ENCODE results near the gene VRK3. TPM values are rescaled to one million over a fixed set of nuclear protein-coding genes. Genes with fewer than 3 reads are reported as not detected.

The VRK3 gene
- total RNA-seq, 1 donor from 2014 or later, result 70.0 TPM

DNA sequence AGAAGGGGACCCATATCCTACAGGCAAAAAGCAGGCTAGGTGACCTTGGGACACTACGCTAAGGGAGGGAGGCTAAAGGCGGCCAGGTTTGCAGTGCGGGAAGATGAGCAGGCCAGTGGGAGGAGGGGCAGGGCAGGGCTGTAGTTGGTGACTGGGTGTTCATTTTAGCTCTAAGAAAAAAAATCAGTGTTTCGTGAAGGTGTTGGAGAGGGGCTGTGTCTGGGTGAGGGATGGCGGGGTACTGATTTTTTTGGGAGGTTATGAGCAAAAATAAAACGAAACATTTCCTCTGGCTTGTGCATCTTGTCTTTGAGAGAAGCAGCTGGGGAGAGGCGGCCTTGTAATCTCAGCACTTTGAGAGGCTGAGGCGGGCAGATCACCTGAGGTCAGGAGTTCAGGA is 91.5 kb downstream of the VRK3 start:
- H3K4me1 Mint-ChIP-seq, result peaks cover 37% of the 10 kb centered on the region
- no peak overlapping the region for H3K27ac Mint-ChIP-seq
- H3K9me3 Mint-ChIP-seq, result peaks cover 4% of the 10 kb centered on the region
- intact Hi-C loops (cut with micrococcal nuclease), result loop anchor here (5.0 kb wide), 1 partner anchor 121 kb away; the partner anchor contains the start of gene FUZ
- H3K4me3 Mint-ChIP-seq, result peak overlapping the region; percentile 8
- no peak for DNase-seq
- peaks cover 42% of the 10 kb centered on the region for H3K36me3 Mint-ChIP-seq (ENCODE audit: low read depth)
- H3K27me3 Mint-ChIP-seq, result peaks cover 10% of the 10 kb centered on the region

DNA sequence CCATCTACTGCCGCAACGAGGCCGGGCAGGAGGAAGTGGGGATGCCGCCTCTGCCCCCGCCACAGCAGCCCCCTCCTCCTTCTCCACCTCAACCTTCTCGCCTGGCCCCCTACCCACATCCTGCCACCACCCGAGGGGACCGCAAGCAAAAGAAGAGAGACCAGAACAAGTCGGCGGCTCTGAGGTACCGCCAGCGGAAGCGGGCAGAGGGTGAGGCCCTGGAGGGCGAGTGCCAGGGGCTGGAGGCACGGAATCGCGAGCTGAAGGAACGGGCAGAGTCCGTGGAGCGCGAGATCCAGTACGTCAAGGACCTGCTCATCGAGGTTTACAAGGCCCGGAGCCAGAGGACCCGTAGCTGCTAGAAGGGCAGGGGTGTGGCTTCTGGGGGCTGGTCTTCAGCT is 92.4 kb downstream of the VRK3 start:
- Mint-ChIP-seq H3K4me3 (peak overlapping the region; percentile 56), H3K36me3 (ENCODE audit: low read depth) (peaks cover 48% of the 10 kb centered on the region), H3K4me1 (peaks cover 41% of the 10 kb centered on the region), H3K27me3 (peaks cover 10% of the 10 kb centered on the region), H3K9me3 (peaks cover 4% of the 10 kb centered on the region), H3K27ac (peak overlapping the region; percentile 74)
- intact Hi-C loops (cut with micrococcal nuclease), result loop anchor here (5.0 kb wide), 1 partner anchor 120 kb away; the partner anchor contains the start of gene FUZ
- peak; percentile 80 for DNase-seq

DNA sequence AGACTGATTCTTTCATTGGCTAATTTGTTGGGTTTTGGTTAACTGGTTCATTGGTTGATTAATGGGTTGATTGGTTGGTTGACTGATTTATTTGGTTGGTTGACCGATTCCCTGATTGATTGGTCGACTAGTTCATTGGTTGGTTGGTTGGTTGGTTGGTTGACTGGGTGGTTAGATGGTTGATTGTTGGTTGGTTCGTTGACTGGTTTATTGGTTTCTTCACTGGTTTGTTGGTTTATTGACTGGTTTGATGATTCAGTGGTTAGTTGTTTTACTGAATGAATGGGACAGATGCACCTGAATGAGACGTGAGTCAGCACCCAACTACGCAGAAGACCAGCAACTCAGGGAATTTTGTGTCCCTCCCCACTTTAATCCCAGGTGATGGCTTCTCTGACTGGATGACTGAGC is 93.1 kb downstream of the VRK3 start:
- H3K27ac Mint-ChIP-seq, result no peak overlapping the region
- peaks cover 10% of the 10 kb centered on the region for H3K27me3 Mint-ChIP-seq
- H3K4me1 Mint-ChIP-seq, result peaks cover 46% of the 10 kb centered on the region
- peaks cover 4% of the 10 kb centered on the region for H3K9me3 Mint-ChIP-seq
- H3K4me3 Mint-ChIP-seq, result peak overlapping the region; percentile 42
- no peak for DNase-seq
- H3K36me3 Mint-ChIP-seq (ENCODE audit: low read depth), result peaks cover 55% of the 10 kb centered on the region
- intact Hi-C loops (cut with micrococcal nuclease), result loop anchor here (5.0 kb wide), 1 partner anchor 120 kb away; the partner anchor contains the start of gene FUZ

DNA sequence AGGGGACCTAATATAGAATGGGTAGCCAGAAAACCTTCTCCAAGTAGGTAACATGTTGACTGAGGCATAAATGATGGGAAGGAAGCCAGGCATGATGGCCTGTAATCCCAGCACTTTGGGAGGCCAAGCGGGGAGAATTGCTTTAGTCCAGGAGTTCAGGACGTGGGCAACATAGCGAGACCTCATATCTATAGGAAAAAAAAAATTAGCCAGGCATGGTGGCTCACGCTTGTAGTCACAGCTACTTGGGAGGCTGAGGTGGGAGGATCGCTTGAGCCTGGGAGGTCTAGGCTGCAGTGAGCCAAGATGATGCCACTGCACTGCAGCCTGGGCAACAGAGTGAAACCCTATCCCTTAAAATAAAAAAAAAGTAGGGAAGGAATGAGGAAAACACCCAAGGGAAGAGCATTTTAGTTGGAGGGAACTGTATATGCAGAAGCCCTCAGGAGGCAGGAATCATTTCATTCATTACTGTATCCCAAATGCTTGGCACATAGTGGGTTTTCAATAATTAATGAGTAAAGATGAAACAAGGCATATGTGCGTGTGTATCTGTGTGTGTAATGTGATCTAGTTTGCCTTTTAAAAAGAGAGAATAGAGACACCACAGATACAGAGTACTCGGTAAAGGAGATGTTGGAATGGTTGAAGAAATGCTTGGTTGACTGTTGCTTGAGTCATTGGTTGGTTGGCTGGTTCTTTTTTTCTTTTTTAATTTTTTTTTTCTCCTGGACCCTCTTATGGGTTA is 93.7 kb downstream of the VRK3 start:
- Mint-ChIP-seq H3K4me3 (peak overlapping the region; percentile 97), H3K9me3 (peaks cover 4% of the 10 kb centered on the region), H3K36me3 (ENCODE audit: low read depth) (peaks cover 58% of the 10 kb centered on the region), H3K27me3 (peaks cover 7% of the 10 kb centered on the region), H3K27ac (peak overlapping the region; percentile 8), H3K4me1 (peaks cover 48% of the 10 kb centered on the region)
- intact Hi-C loops (cut with micrococcal nuclease), result loop anchor here (5.0 kb wide), 1 partner anchor 119 kb away; the partner anchor contains the start of gene FUZ
- no peak for DNase-seq

DNA sequence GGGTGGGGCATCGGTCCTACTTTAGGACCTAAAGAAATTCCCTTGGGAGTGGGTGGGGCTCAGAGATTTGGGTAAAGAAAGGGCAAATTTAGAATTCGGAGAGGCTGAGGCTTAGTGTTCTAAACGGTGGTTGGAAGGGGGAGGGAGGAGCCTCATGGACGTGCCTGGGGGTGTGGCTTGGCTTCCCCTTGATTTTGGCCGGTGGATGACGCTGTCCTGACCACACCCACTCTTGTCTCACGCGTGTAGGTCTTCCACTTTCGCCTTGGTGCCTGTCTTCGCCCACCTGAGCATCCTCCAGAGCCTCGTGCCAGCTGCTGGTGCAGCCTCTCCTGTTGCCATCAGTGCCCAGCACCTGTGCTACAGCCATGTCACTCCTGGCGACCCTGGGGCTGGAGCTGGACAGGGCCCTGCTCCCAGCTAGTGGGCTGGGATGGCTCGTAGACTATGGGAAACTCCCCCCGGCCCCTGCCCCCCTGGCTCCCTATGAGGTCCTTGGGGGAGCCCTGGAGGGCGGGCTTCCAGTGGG is 94.6 kb downstream of the VRK3 start:
- Mint-ChIP-seq H3K4me1 (peaks cover 51% of the 10 kb centered on the region), H3K27me3 (peaks cover 3% of the 10 kb centered on the region), H3K36me3 (ENCODE audit: low read depth) (peaks cover 63% of the 10 kb centered on the region), H3K27ac (peak overlapping the region; percentile 25), H3K9me3 (peaks cover 4% of the 10 kb centered on the region), H3K4me3 (peak overlapping the region; percentile 97)
- intact Hi-C loops (cut with micrococcal nuclease), result loop anchor here (5.0 kb wide), 1 partner anchor 118 kb away; the partner anchor contains the start of gene FUZ
- DNase-seq, result peak; percentile 69

DNA sequence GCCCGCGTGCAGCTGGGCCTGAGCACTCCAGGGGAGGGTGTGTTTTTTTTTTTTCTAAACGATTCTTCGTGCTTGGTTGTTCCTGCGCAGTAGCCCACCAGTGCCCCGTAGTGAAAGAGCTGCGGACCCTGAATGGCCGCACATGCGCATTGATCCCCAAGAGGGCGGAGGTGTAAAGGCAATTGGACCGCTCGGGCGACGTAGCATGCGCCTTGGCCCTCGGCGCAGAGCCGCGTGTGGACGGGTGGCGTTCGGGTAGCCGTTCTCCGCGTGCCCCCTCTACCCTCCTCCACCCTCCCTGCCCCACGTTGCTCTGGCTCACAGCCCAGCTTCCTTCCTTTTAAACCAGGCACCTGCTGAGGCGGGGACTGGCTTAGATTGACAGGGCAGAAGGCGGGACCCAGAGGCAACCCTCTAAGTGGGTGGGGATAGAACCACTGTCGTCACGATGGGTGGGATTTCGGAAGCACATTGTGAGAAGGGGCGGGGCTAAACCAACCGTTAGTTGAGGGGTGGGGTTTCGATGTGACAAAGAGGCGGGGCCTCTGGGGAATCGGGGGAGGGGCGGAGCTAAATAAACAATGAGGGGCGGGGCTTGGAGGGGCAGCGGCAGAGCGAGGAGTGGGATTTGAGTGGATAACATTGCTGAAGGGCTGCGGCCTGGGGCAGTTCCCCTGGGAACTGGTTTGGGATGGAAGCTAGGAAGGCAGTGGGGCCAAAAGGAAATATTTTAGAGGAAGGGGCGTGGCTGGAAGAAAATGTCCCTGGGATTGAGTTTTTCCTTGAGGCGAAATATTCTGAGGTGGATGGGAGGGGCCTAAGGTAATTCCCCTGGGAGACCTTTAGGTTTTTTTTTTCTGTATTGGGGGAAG is 95.3 kb downstream of the VRK3 start:
- Mint-ChIP-seq H3K36me3 (ENCODE audit: low read depth) (peaks cover 69% of the 10 kb centered on the region), H3K27ac (peak overlapping the region; percentile 100), H3K4me3 (peak overlapping the region; percentile 97), H3K27me3 (peaks cover 3% of the 10 kb centered on the region), H3K9me3 (peaks cover 4% of the 10 kb centered on the region), H3K4me1 (peaks cover 54% of the 10 kb centered on the region)
- peak; percentile 98 for DNase-seq
- intact Hi-C loops (cut with micrococcal nuclease), result loop anchor here (1.0 to 5.0 kb wide), 6 partner anchors 19 to 338 kb away; partner anchors contain the start of genes AKT1S1, FUZ, PRMT1 and PRR12

DNA sequence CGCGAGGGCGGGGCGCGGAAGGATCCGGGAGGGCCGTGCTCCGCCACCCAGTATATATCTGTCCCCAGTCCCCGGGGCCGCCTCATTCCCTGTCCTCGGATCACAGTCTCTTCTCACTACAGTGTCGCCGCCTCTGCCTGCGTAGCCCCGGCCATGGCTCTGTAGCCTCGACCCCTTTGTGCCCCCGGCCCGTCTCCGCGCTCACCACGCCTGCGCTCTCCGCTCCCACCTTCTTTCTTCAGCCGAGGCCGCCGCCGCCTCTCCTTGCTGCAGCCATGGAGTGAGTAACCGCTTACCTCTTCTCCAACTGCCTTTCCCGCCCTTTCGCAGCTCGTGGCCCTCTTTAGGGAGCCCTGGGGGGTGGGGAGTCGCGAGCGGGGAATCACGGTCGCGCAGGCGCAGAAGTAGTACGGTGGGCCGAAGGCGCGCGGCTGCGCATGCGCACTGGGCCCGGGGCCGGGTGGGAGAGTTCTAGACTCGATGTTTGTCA is 96.0 kb downstream of the VRK3 start, which contains the start of the genes ATF5 and NUP62:
Gene ATF5, plus strand, starts transcription at position 85 of the 490 bp plus-strand sequence. CDS start 1,646 bp downstream, outside the sequence.
Gene NUP62, minus strand, starts transcription at position 384 of the 490 bp plus-strand sequence. CDS start 19,697 bp downstream, outside the sequence.
- H3K27me3 Mint-ChIP-seq, result peaks cover 3% of the 10 kb centered on the region
- intact Hi-C loops (cut with micrococcal nuclease), result loop anchor here (1.0 to 5.0 kb wide), 5 partner anchors 18 to 337 kb away; partner anchors contain the start of genes AKT1S1, PRMT1, PRR12 and TBC1D17
- peak; percentile 98 for DNase-seq
- H3K4me1 Mint-ChIP-seq, result peaks cover 56% of the 10 kb centered on the region
- peaks cover 4% of the 10 kb centered on the region for H3K9me3 Mint-ChIP-seq
- H3K4me3 Mint-ChIP-seq, result peak within 1 kb of the TSS; percentile 97
- peak within 1 kb of the TSS; percentile 100 for H3K27ac Mint-ChIP-seq
- peaks cover 73% of the 10 kb centered on the region for H3K36me3 Mint-ChIP-seq (ENCODE audit: low read depth)

DNA sequence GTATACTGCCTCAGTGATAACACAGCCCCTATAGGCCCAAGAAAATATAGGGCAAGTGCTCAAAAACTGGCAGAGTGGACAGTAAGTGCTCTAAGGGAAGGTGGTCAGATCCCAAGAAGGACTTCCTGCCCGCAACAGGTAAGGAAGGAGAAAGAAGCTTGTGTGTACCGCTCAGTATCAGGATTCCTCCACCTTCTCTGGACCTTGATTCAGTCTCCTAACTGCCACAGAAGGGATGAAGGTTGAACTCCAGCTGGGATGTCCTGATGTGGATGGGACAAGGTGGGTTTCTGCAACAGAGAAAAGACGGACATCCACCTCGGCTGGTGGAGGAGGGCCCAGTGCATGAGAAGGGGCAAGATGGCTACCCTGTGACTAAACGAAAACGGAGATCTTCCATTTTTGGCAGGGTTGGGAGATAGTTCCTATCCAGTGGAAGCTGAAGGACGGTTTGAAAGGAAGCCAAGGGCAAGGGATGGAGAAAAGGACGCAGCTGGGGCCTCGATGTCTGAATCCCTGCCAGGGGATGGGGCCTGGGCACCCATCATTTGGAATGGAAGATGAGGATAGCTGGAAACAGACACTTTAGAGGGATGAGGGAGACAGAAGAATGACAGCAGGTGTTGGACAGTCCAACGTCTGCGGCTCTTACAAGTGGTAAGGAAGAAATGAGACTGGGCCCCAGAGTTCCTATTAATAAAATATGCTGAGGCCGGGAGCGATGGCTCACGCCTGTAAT is 97.5 kb downstream of the VRK3 start:
- Mint-ChIP-seq H3K4me1 (peaks cover 49% of the 10 kb centered on the region), H3K27me3 (peaks cover 3% of the 10 kb centered on the region), H3K27ac (peak overlapping the region; percentile 95), H3K36me3 (ENCODE audit: low read depth) (peaks cover 74% of the 10 kb centered on the region), H3K9me3 (peaks cover 4% of the 10 kb centered on the region), H3K4me3 (peak overlapping the region; percentile 97)
- no peak for DNase-seq
- intact Hi-C loops (cut with micrococcal nuclease), result loop anchor here (1.0 to 5.0 kb wide), 4 partner anchors 17 to 335 kb away; partner anchors contain the start of genes PRMT1 and PRR12

DNA sequence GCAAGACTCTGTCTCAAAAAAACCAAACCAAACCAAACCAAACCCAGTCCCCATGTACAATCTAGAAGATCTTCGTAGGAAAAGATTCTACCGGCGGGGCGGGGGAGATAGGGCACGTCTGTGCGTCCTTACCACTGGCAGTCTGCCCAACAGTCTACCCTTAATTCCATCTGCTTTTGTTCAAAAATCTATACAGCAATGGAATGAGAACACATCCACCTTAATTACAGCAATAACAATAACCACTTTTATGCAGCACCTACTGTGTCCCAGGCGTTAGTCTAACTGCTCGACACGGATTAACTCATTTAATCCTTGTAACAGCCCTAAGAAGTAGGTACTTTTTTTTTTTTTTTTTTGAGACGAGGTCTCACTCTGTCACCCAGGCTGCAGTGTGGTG is 98.7 kb downstream of the VRK3 start:
- Mint-ChIP-seq H3K9me3 (no peaks in the 10 kb centered on the region), H3K36me3 (ENCODE audit: low read depth) (peaks cover 76% of the 10 kb centered on the region), H3K27ac (no peak overlapping the region), H3K4me3 (peak overlapping the region; percentile 97), H3K27me3 (peaks cover 3% of the 10 kb centered on the region), H3K4me1 (peaks cover 50% of the 10 kb centered on the region)
- intact Hi-C loops (cut with micrococcal nuclease), result loop anchor here (5.0 kb wide), 1 partner anchor 334 kb away; the partner anchor contains the start of gene PRR12
- DNase-seq, result no peak

Other genes starting within 250 kb of the VRK3 start
- gene FUZ, start 212.1 kb downstream of the VRK3 start, total RNA-seq, result 16.2 and 16.4 TPM in 2 replicates
- gene MED25, start 207.1 kb downstream of the VRK3 start, total RNA-seq, result 49.1 and 51.5 TPM in 2 replicates
- 121 and 124 TPM in 2 replicates for gene PTOV1, start 174.2 kb downstream of the VRK3 start, total RNA-seq
- 123 and 124 TPM in 2 replicates for gene PNKP, start 157.8 kb downstream of the VRK3 start, total RNA-seq
- gene AKT1S1, start 148.0 kb downstream of the VRK3 start, total RNA-seq, result 31.5 and 33.5 TPM in 2 replicates
- gene TBC1D17, start 147.7 kb downstream of the VRK3 start, total RNA-seq, result 36.5 and 36.8 TPM in 2 replicates
- gene IL4I1, start 128.5 kb downstream of the VRK3 start, total RNA-seq, result 40.4 and 41.4 TPM in 2 replicates
- 44.3 and 45.5 TPM in 2 replicates for gene ATF5, start 96.2 kb downstream of the VRK3 start, total RNA-seq
- 217 and 232 TPM in 2 replicates for gene NUP62, start 95.9 kb downstream of the VRK3 start, total RNA-seq
- gene SIGLEC11, start 64.2 kb downstream of the VRK3 start, total RNA-seq, result not detected in 2 replicates
- gene ZNF473, start 633 bp upstream of the VRK3 start, total RNA-seq, result 13.1 and 14.2 TPM in 2 replicates
- gene IZUMO2, start 137.9 kb upstream of the VRK3 start, total RNA-seq, result not detected in 2 replicates
- not detected in 2 replicates for gene MYH14, start 178.2 kb upstream of the VRK3 start, total RNA-seq